D721Med (cell line): Measurements from ENCODE around the gene SP110.

Source experiments
- DNase-seq: peaks from one replicate; pipeline ENCODE4 v3.0.0; 2011; ENCODE audit warnings: low spot score; ENCODE audit not compliant: insufficient read length
- FAIRE-seq: peaks from 2 replicates; lab custom pipeline; 2011; peaks lifted over from hg19 to GRCh38; lab: Jason Lieb, UNC
- CTCF ChIP-seq: IDR thresholded peaks from 2 replicates; pipeline ENCODE4 v1.5.1; 2012; ENCODE audit warnings: mild to moderate bottlenecking, control low read depth; ENCODE audit not compliant: insufficient read depth; ENCODE audit errors: missing control alignments

The SP110 gene

GRCh38 chr2:230209422-230210051 lies 10.2 kb downstream of the SP110 start:
- no peak for DNase-seq
- FAIRE-seq: no peak
- no peak for TF ChIP-seq CTCF

GRCh38 chr2:230208576-230208975 lies 11.2 kb downstream of the SP110 start:
- FAIRE-seq (no peak), DNase-seq (no peak)
- TF ChIP-seq CTCF: no peak

- FAIRE-seq (no peak), DNase-seq (no peak)
- TF ChIP-seq CTCF: no peak
These were observed 14.1 kb downstream of the SP110 start for GRCh38 chr2:230205721-230206120.

- no peak for FAIRE-seq
- DNase-seq: no peak
- no peak for TF ChIP-seq CTCF
These were observed 14.8 kb downstream of the SP110 start for GRCh38 chr2:230205034-230205433.

GRCh38 chr2:230203110-230203676 lies 16.6 kb downstream of the SP110 start:
- no peak for TF ChIP-seq CTCF
- FAIRE-seq (no peak), DNase-seq (no peak)

- no peak for TF ChIP-seq CTCF
- DNase-seq (no peak), FAIRE-seq (no peak)
These were observed 17.2 kb downstream of the SP110 start for GRCh38 chr2:230202430-230203109.
